OCI-LY1 (cell line): Measurements from ENCODE around the gene KRT78.

Experiments used
- CTCF ChIP-seq: fragments of 200-600 bp; sonication (generic), shearing (Covaris generic); IDR thresholded peaks from 2 replicates; pipeline ENCODE4 v1.5.1; 2017; ENCODE audit warnings: mild to moderate bottlenecking, antibody characterized with exemption, low read length, moderate library complexity, mixed read lengths
- EZH2 ChIP-seq: fragments of 200-600 bp; sonication (generic), shearing (Covaris generic); IDR thresholded peaks from 2 replicates; pipeline ENCODE4 v1.8.0; 2017; ENCODE audit warnings: borderline replicate concordance, mixed run types, mild to moderate bottlenecking, antibody characterized with exemption, low read length, moderate library complexity, mixed read lengths

DNA sequence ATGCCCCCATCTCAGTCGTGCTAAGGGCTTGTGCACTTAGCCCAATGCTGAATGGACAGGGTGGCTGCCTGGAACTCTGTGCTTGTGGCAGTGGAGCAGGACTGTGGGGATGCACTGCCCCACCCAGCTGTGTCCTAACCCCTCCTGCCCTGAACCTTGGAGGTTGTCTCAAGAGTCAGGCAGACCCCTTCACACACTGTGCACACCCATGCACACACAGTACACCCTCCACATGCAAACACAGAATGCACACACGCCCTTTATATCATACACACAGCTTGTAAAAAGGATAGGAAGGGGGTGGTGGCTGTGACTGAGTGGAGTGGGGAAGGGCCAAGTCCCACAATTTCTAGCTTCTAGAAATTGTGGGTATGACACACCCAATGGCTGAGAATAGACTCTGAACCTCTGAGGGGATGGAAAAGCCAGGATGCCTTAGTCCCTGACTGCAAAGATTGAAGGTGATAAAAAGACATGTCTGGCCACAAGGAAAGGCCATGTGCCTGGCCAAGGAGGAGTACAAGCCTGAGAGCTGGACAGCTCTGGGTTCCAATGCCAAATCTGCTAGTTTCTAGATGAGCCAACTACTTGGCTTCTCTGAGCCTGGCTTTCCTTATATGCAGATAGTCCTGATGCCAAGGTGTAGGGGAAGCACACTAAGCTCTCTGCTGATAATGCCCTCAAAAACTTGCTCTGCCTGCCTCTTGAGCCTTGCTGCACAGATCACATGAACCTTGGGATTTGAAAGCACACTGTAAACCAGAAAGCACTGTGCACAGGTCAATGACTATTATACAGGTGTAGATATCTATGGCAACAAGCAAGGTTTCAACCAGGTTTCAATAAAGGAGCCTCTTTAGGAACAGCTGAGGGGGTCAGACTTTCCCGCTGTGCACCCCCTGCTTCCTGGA is 47.7 kb upstream of the KRT78 start:
- TF ChIP-seq CTCF, result no peak
- no peak for TF ChIP-seq EZH2
